ENCODE data around the gene ARHGEF25. TPM values are rescaled to one million over a fixed set of nuclear protein-coding genes. Genes with fewer than 3 reads are reported as not detected.
A peak's percentile ranks its signal among the peaks of the same experiment; 100 is the strongest.

Gene ARHGEF25
- total RNA-seq, 1 donor from 2014 or later: 0.60 TPM

- Mint-ChIP-seq H3K4me3 (peak overlapping the region; percentile 19), H3K27ac (no peak overlapping the region), H3K9me3 (no peaks in the 10 kb centered on the region), H3K4me1 (ENCODE audit: low read depth) (peaks cover 23% of the 10 kb centered on the region), H3K27me3 (ENCODE audit: insufficient read depth) (peaks cover 89% of the 10 kb centered on the region), H3K36me3 (ENCODE audit: low read depth) (no peaks in the 10 kb centered on the region)
- DNase-seq (ENCODE audit: low spot score): no peak
- intact Hi-C loops (cut with micrococcal nuclease): loop anchor here (1.0 to 10.0 kb wide), 2 partner anchors 11 to 378 kb away; partner anchors contain the start of gene B4GALNT1
Observed at GRCh38 chr12:57622293-57623245, 11.3 kb downstream of the ARHGEF25 start.

GRCh38 chr12:57623385-57623784 is 12.2 kb downstream of the ARHGEF25 start:
- peaks cover 23% of the 10 kb centered on the region for H3K4me1 Mint-ChIP-seq (ENCODE audit: low read depth)
- no peak overlapping the region for H3K27ac Mint-ChIP-seq
- intact Hi-C loops (cut with micrococcal nuclease): loop anchor here (10.0 kb wide), 1 partner anchor 379 kb away; no protein-coding TSS in a partner anchor
- H3K9me3 Mint-ChIP-seq: no peaks in the 10 kb centered on the region
- peaks cover 2% of the 10 kb centered on the region for H3K36me3 Mint-ChIP-seq (ENCODE audit: low read depth)
- peaks cover 87% of the 10 kb centered on the region for H3K27me3 Mint-ChIP-seq (ENCODE audit: insufficient read depth)
- H3K4me3 Mint-ChIP-seq: no peak overlapping the region
- no peak for DNase-seq (ENCODE audit: low spot score)

- Mint-ChIP-seq H3K4me3 (no peak overlapping the region), H3K9me3 (no peaks in the 10 kb centered on the region), H3K36me3 (ENCODE audit: low read depth) (peaks cover 2% of the 10 kb centered on the region), H3K27ac (no peak overlapping the region), H3K4me1 (ENCODE audit: low read depth) (peaks cover 22% of the 10 kb centered on the region), H3K27me3 (ENCODE audit: insufficient read depth) (peaks cover 87% of the 10 kb centered on the region)
- no peak for DNase-seq (ENCODE audit: low spot score)
- intact Hi-C loops (cut with micrococcal nuclease): loop anchor here (10.0 kb wide), 1 partner anchor 379 kb away; no protein-coding TSS in a partner anchor
Observed at GRCh38 chr12:57623811-57624390, 12.7 kb downstream of the ARHGEF25 start.

- no peaks in the 10 kb centered on the region for H3K9me3 Mint-ChIP-seq
- intact Hi-C loops (cut with micrococcal nuclease): loop anchor here (10.0 kb wide), 1 partner anchor 380 kb away; no protein-coding TSS in a partner anchor
- H3K36me3 Mint-ChIP-seq (ENCODE audit: low read depth): peaks cover 2% of the 10 kb centered on the region
- H3K4me3 Mint-ChIP-seq: no peak overlapping the region
- DNase-seq (ENCODE audit: low spot score): no peak
- peaks cover 16% of the 10 kb centered on the region for H3K4me1 Mint-ChIP-seq (ENCODE audit: low read depth)
- H3K27me3 Mint-ChIP-seq (ENCODE audit: insufficient read depth): peaks cover 87% of the 10 kb centered on the region
- H3K27ac Mint-ChIP-seq: no peak overlapping the region
Observed at GRCh38 chr12:57624441-57625220, 13.4 kb downstream of the ARHGEF25 start.

GRCh38 chr12:57625261-57626032 is 14.2 kb downstream of the ARHGEF25 start:
- H3K27ac Mint-ChIP-seq: no peak overlapping the region
- H3K36me3 Mint-ChIP-seq (ENCODE audit: low read depth): peaks cover 2% of the 10 kb centered on the region
- no peak overlapping the region for H3K4me3 Mint-ChIP-seq
- intact Hi-C loops (cut with micrococcal nuclease): loop anchor here (10.0 kb wide), 1 partner anchor 381 kb away; no protein-coding TSS in a partner anchor
- peaks cover 89% of the 10 kb centered on the region for H3K27me3 Mint-ChIP-seq (ENCODE audit: insufficient read depth)
- H3K9me3 Mint-ChIP-seq: no peaks in the 10 kb centered on the region
- DNase-seq (ENCODE audit: low spot score): no peak
- peaks cover 15% of the 10 kb centered on the region for H3K4me1 Mint-ChIP-seq (ENCODE audit: low read depth)

GRCh38 chr12:57626111-57626920 is 15.1 kb downstream of the ARHGEF25 start:
- peaks cover 2% of the 10 kb centered on the region for H3K36me3 Mint-ChIP-seq (ENCODE audit: low read depth)
- intact Hi-C loops (cut with micrococcal nuclease): loop anchor here (10.0 kb wide), 1 partner anchor 382 kb away; no protein-coding TSS in a partner anchor
- H3K4me1 Mint-ChIP-seq (ENCODE audit: low read depth): peaks cover 6% of the 10 kb centered on the region
- H3K27ac Mint-ChIP-seq: no peak overlapping the region
- no peaks in the 10 kb centered on the region for H3K9me3 Mint-ChIP-seq
- DNase-seq (ENCODE audit: low spot score): no peak
- H3K4me3 Mint-ChIP-seq: no peak overlapping the region
- peaks cover 88% of the 10 kb centered on the region for H3K27me3 Mint-ChIP-seq (ENCODE audit: insufficient read depth)

GRCh38 chr12:57626921-57627445 is 15.7 kb downstream of the ARHGEF25 start:
- peaks cover 89% of the 10 kb centered on the region for H3K27me3 Mint-ChIP-seq (ENCODE audit: insufficient read depth)
- intact Hi-C loops (cut with micrococcal nuclease): loop anchor here (10.0 kb wide), 1 partner anchor 382 kb away; no protein-coding TSS in a partner anchor

GRCh38 chr12:57627501-57628279 is 16.5 kb downstream of the ARHGEF25 start:
- Mint-ChIP-seq H3K4me3 (no peak overlapping the region), H3K4me1 (ENCODE audit: low read depth) (no peaks in the 10 kb centered on the region), H3K27ac (no peak overlapping the region), H3K36me3 (ENCODE audit: low read depth) (peaks cover 2% of the 10 kb centered on the region), H3K27me3 (ENCODE audit: insufficient read depth) (peaks cover 87% of the 10 kb centered on the region), H3K9me3 (no peaks in the 10 kb centered on the region)
- intact Hi-C loops (cut with micrococcal nuclease): loop anchor here (10.0 kb wide), 1 partner anchor 383 kb away; no protein-coding TSS in a partner anchor
- DNase-seq (ENCODE audit: low spot score): no peak

More at GRCh38 chr12:57626921-57627445, 15.7 kb downstream of the ARHGEF25 start:
- Mint-ChIP-seq H3K4me3 (no peak overlapping the region), H3K4me1 (ENCODE audit: low read depth) (peaks cover 3% of the 10 kb centered on the region), H3K9me3 (no peaks in the 10 kb centered on the region), H3K36me3 (ENCODE audit: low read depth) (peaks cover 2% of the 10 kb centered on the region), H3K27ac (no peak overlapping the region)
- DNase-seq (ENCODE audit: low spot score): no peak

- Mint-ChIP-seq H3K4me3 (no peak overlapping the region), H3K4me1 (ENCODE audit: low read depth) (peaks cover 5% of the 10 kb centered on the region), H3K36me3 (ENCODE audit: low read depth) (peaks cover 2% of the 10 kb centered on the region), H3K27ac (no peak overlapping the region), H3K9me3 (no peaks in the 10 kb centered on the region), H3K27me3 (ENCODE audit: insufficient read depth) (peaks cover 83% of the 10 kb centered on the region)
- no peak for DNase-seq (ENCODE audit: low spot score)
- intact Hi-C loops (cut with micrococcal nuclease): loop anchor here (1.0 to 10.0 kb wide), 2 partner anchors 7 to 384 kb away; no protein-coding TSS in a partner anchor
Observed at GRCh38 chr12:57628280-57629191, 17.3 kb downstream of the ARHGEF25 start.

Measured in activated T-helper 1 cell treated with anti-CD3 and anti-CD28 coated beads, Interleukin-12 subunit alpha, Interleukin-12 subunit beta, Interleukin-2, Interleukin-4 antibody, amounts not matched to agents 30 ng/mL and 10 ng/mL and 1 ng/mL, durations not matched to agents 14 hours and 24 hours and 36 hours (primary cell).